Large intestine (tissue), 12 donors: Measurements from ENCODE around the gene TBC1D3. TPM values are rescaled to one million over a fixed set of nuclear protein-coding genes. Genes with fewer than 3 reads are reported as not detected.
"Not testable (repeated sequence)": the region's sequence is repeated elsewhere in the genome, so short reads cannot be mapped to it uniquely, and the experiment has no call there.

Source experiments
- DNase-seq, 2 donors: peaks; one replicate each; pipeline versions ENCODE4 v3.0.0 to v3.0.0-alpha.2; 2013
- H3K27ac ChIP-seq: one replicate; pipeline ENCODE4 v1.5.1; 2013; ENCODE audit warnings: low read length
- H3K27me3 ChIP-seq: 2 replicates; pipeline ENCODE4 v1.6.1; 2013; ENCODE audit warnings: low read length; ENCODE audit not compliant: control insufficient read depth, insufficient read depth
- H3K36me3 ChIP-seq: 2 replicates; pipeline ENCODE4 v1.6.1; 2013; ENCODE audit warnings: low read length; ENCODE audit not compliant: control insufficient read depth, insufficient read depth
- H3K4me1 ChIP-seq: one replicate; pipeline ENCODE4 v1.6.1; 2013; ENCODE audit warnings: low read length; ENCODE audit not compliant: control insufficient read depth, insufficient read depth
- H3K4me3 ChIP-seq: one replicate; pipeline ENCODE4 v1.5.1; 2013; ENCODE audit warnings: low read length
- H3K9me3 ChIP-seq: one replicate; pipeline ENCODE4 v1.6.1; 2013; ENCODE audit warnings: mild to moderate bottlenecking, low read depth, low read length, moderate library complexity; ENCODE audit not compliant: control insufficient read depth
- WGBS: methylation state at CpG from one replicate; pipeline ENCODE4 v1.1.5; 2013; ENCODE audit warnings: low lambda C conversion rate; ENCODE audit not compliant: insufficient coverage; 5-methylcytosine and 5-hydroxymethylcytosine counted together
- long read RNA-seq, 11 donors: transcript quantifications; one replicate each; lab custom pipeline, GENCODE V29; 2026
- polyA plus RNA-seq: library from polyadenylated mRNA; unstranded; fragments of 120-200 nt; gene quantifications from one replicate; pipeline ENCODE4 v1.2.1, GENCODE V29; 2013

TBC1D3 gene
- polyA plus RNA-seq = not detected
- long read RNA-seq, donor 1 = 0 reads
- long read RNA-seq, donor 2 = 0 reads
- long read RNA-seq, donor 3 = 0 reads
- long read RNA-seq, donor 4 = 0 reads
- long read RNA-seq, donor 5 = 0 reads
- long read RNA-seq, donor 6 = 0 reads
- long read RNA-seq, donor 7 = 0 reads
- long read RNA-seq, donor 8 = 0 reads
- long read RNA-seq, donor 9 = 0 reads
- long read RNA-seq, donor 10 = 0 reads
- long read RNA-seq, donor 11 = 0 reads

- no CpG with 5 or more reads among the region's 10 CpGs for WGBS
- not testable (repeated sequence) for H3K36me3 ChIP-seq, H3K27me3 ChIP-seq, H3K4me1 ChIP-seq, H3K9me3 ChIP-seq, DNase-seq, H3K27ac ChIP-seq, H3K4me3 ChIP-seq
Observed at GRCh38 chr17:38192455-38192854, at the start of gene TBC1D3. Gene TBC1D3 (minus strand): TSS chr17:38192555. CDS start chr17:38191029, 1,526 bp downstream.

GRCh38 chr17:38232790-38233189 is 40.4 kb upstream of the TBC1D3 start:
- not testable (repeated sequence) for DNase-seq, H3K27me3 ChIP-seq, H3K27ac ChIP-seq, H3K4me1 ChIP-seq, H3K4me3 ChIP-seq, H3K36me3 ChIP-seq, H3K9me3 ChIP-seq
- no CpG with 5 or more reads among the region's 1 CpG for WGBS

- not testable (repeated sequence) for H3K9me3 ChIP-seq, DNase-seq, H3K36me3 ChIP-seq, H3K27me3 ChIP-seq, H3K4me3 ChIP-seq, H3K27ac ChIP-seq, H3K4me1 ChIP-seq
- no CpG with 5 or more reads among the region's 2 CpGs for WGBS
Observed at GRCh38 chr17:38225844-38226495, 33.6 kb upstream of the TBC1D3 start.

- DNase-seq, H3K27me3 ChIP-seq, H3K4me3 ChIP-seq, H3K4me1 ChIP-seq, H3K27ac ChIP-seq, H3K9me3 ChIP-seq, H3K36me3 ChIP-seq: not testable (repeated sequence)
- no CpG with 5 or more reads among the region's 1 CpG for WGBS
Observed at GRCh38 chr17:38220867-38221266, 28.5 kb upstream of the TBC1D3 start.

- not testable (repeated sequence) for H3K36me3 ChIP-seq, DNase-seq, H3K27ac ChIP-seq, H3K27me3 ChIP-seq, H3K4me3 ChIP-seq, H3K4me1 ChIP-seq, H3K9me3 ChIP-seq
- no CpG with 5 or more reads among the region's 2 CpGs for WGBS
Observed at GRCh38 chr17:38200271-38200670, 7.9 kb upstream of the TBC1D3 start.

GRCh38 chr17:38134860-38135259 is 57.5 kb downstream of the TBC1D3 start:
- H3K9me3 ChIP-seq, DNase-seq, H3K4me3 ChIP-seq, H3K27ac ChIP-seq, H3K36me3 ChIP-seq, H3K27me3 ChIP-seq, H3K4me1 ChIP-seq: not testable (repeated sequence)
- WGBS = no CpG with 5 or more reads among the region's 16 CpGs

Other genes with a start within 250 kb of the TBC1D3 start
- gene TBC1D3L, start 203.5 kb downstream of the TBC1D3 start, polyA plus RNA-seq = 18.9 TPM
- not detected for gene TBC1D3D, start 188.6 kb downstream of the TBC1D3 start, polyA plus RNA-seq
- gene TBC1D3C, start 123.9 kb downstream of the TBC1D3 start, polyA plus RNA-seq = 3.1 TPM
- 12.3 TPM for gene TBC1D3E, start 64.6 kb downstream of the TBC1D3 start, polyA plus RNA-seq
- gene MRPL45, start 104.6 kb upstream of the TBC1D3 start, polyA plus RNA-seq = 54.9 TPM
- 1.4 TPM for gene GPR179, start 151.4 kb upstream of the TBC1D3 start, polyA plus RNA-seq
- gene SOCS7, start 159.3 kb upstream of the TBC1D3 start, polyA plus RNA-seq = 12.4 TPM
- gene ARHGAP23, start 235.9 kb upstream of the TBC1D3 start, polyA plus RNA-seq = 23.6 TPM